GM19467 (cell line): ENCODE data around the gene SCAPER.

Experiments used
- ATAC-seq: cut with Tn5 transposase; IDR thresholded peaks from one replicate; pipeline ENCODE4 v1.9.1; 2021; ENCODE audit warnings: mild to moderate bottlenecking, moderate library complexity; ENCODE audit not compliant: unreplicated experiment

Gene SCAPER

DNA sequence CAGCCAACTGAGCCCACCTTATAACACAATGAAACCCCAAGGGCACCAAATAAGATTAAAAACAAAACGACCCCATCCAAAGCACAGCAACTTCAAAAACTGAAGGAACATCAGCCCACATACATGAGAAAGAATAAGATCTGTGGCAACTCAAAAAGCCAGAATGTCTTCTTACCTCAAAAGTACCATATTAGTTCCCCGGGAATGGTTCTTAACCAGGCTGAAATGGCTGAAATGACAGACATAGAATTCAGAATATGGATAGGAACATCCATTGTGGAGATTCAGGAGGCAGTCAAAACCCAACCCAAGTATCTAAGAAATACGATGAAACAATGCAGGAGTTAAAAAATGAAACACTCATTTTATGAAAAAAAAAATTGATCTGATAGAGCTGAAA is 222.3 kb downstream of the SCAPER start:
- ATAC-seq = no peak

DNA sequence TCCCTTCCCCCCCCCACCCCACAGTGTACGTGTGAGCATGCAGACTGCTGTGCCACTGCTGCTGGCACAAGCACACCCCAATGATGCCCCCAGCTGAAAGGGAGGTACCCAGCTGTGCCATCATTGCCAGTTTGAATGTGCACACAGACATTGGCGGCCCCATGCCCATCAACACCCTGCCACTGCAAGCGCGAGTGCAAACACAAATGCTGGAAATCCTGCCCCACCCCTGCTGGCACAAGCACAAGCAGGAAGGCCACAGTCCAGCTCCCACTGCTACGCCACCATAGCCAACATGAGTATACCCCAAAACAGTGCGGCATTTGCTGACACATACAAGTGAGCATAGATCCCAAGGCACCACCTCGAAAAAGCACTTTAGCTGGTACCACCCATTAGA is 222.9 kb downstream of the SCAPER start:
- no peak for ATAC-seq

DNA sequence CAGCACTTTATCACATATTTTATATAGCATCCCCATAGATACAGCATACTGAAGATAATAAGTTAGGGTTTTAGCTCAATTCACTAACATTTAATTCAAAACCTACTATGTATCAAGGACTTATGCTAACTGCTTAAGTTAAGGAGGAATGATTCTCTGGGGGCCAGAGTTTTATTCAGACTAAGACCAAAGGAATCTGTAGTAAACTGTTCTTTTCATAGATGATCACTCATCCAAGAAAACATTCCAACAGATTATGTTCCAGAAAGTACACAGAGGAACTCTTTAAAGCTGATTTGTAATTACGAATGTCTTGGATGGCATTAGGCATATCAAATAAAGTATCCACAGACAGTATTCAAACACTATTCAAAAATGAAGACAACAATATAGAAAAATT is 226.4 kb downstream of the SCAPER start:
- ATAC-seq = no peak

DNA sequence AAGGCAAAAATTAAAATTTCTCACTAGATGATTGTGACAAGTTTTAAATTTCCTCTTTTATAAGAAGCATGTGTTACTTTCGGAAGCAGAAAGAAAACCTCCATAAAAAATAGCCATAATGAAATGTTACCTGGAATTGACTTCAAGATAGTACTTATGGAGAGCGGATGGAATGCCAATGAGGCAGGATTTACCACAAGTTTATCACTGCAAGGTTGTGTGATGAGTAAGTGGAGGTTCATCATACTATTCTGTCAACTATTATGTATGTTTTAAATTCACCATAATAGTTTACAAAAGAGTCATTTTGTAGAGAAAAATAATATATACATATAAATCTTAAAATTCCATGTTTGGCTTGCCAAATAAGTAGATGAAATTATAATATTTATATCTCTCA is 230.3 kb downstream of the SCAPER start:
- ATAC-seq = no peak

DNA sequence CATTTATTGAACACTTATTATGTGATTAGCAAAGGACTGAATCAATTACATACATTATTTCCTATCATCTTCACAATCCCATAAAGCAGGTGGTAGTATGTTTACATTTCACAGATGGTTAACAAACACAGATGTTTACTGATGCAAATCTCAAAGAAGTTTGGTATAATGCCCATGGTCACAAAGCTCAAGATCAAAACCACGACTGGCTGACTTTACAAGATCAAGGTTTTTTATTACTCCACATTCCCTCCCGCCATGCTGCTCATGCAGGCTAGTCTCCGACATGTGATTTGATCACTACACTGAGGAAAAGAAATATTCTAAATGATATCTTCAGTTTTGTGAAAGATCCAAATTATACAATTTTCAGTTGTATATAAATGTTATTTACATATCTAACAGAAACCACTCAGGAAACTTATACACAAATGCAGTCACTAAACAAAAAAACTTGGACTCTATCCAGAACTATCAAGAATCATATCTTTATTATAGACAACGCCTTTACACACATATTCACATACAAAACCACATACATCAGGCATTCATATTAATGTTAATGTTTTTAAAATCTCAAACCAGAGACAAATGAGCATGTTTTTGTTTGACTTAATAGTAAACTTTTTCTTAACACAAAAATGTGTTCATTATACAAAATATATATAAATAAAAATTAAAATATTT is 235.5 kb downstream of the SCAPER start:
- ATAC-seq = no peak

DNA sequence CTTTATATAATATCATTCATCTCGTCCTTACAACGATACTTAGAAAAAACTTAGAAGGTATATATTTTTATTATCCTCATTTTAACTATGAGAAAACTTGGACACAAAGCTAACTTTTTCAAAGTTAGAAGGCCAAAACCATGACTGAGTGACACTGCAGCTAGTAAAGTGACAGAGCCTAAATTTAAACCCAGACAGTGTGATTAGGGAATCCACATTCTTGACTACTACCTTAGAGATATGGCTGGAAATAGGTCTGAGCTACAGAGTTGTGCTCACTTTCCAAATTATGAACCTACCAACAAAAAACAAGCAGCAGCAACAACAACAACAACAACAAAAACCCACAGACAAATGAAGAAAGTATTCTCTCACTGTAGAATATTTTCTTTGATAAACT is 236.2 kb downstream of the SCAPER start:
- ATAC-seq = no peak

DNA sequence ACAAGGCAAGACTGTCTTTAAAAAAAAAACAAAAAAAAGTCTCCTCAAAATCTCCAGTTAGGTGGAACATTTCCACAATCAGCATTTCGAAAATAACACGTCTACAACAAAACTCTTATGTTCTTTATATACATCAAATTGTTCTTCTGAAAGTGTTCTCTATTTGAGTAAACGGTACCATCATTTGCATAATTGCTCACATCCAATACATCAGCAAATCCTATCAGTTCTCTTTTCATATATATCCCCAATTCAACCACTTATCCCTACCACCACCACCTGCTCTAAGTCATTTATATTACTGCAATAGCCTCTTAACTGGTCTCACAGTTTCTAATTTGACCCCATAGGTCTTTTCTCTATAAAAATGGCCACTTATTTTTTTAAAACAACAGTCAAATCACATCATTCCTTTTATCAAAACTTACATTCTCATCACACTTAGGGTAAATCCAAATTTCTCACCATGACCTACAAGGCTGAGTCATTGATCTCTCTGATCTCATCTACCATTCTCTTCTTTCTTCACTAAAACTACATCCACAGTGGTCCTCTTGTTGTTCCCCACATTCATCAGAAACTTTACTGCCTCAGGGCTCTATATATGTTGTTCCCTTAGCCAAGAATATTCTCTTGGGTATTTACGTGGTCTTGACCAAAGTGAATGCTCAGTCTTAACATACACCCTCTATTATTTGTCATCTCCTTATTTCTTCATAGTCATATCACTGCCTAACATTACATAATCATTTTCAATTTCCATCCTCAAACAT is 237.0 kb downstream of the SCAPER start:
- ATAC-seq = no peak

DNA sequence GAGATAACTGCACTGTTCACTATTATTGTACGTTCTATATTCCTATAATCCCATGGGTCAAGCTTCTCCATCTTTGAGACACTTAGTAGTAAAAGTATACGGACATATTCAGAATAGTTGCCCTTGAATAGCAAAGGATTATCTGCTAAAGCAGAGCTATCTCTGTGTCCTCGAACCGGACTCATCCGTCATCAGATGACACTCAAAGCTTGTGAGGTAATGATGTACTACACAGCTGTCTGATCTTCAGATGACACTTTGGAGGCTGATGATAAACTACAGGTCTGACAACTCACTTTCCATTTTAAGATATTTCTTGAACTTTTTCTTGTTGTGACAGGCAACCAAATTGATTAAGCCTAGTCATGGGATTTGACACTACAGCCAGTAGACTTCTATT is 240.2 kb downstream of the SCAPER start:
- ATAC-seq = no peak

DNA sequence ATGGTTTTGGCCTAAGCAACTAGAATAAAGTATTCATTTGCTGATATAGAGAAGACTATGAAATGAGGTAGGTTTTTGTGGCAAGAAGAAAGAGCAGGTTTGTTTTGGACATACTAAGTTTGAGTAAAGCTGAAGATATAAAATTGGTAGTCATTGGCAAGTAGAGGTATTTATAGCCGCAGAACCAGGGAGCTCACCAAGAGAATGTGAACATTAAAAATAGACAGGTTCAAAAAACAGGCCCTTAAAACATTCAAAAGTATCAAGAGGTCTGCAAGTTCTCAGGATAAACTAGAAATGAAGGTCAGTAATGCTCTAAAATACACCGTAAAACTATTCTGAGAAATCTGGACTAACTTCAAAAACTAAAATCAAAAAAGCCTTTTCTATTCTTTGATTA is 240.7 kb downstream of the SCAPER start:
- no peak for ATAC-seq

DNA sequence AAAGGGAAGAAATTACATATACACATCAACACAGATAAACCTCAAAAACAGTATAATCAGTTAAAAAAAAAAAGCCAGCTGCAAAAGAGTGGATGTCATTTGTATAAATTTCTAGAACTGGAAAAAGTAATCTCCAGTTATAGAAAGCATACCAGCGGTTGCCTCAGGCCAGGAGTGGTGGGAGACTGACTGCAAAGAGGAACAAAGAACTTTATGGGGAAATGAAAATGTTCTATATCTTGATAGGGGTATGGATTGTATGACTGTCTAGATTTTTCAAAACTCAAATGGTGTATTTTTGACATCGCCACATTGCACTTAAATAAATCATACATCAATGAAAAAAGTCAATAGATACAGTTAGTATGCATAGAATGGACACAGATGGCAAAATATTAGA is 241.6 kb downstream of the SCAPER start:
- ATAC-seq = no peak

DNA sequence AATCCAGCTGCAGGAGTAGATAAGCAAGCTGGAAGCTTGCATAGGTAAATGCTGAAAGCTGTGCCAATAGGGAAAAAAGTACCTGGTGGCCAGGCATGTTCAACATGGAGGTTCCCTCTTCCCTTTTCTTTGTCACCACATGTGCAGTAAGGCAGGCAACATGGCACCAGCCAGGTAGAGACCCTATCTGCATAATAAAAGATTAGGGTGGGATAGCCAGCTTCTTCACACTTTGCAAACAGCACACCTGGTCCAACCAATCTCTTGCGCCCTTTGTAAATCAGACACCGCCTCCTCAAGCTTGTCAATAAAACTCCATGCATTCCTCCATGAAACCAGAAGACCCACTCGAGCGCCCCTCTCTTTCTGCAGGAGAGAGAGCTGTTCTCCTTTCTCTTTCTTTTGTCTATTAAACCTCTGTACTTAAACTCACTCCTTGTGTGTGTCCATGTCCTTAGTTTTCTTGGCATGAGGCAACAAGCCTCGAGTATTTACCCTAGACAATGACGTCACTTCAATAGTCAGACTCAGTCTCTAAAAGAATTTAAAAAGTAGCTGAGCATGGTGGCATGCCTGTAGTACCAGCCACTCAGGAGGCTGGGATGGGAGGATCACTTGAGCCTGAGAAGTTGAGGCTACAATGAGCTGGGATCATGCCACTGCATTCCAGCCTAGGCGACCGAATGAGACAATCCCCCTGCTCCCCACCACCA is 256.3 kb downstream of the SCAPER start:
- ATAC-seq = no peak

DNA sequence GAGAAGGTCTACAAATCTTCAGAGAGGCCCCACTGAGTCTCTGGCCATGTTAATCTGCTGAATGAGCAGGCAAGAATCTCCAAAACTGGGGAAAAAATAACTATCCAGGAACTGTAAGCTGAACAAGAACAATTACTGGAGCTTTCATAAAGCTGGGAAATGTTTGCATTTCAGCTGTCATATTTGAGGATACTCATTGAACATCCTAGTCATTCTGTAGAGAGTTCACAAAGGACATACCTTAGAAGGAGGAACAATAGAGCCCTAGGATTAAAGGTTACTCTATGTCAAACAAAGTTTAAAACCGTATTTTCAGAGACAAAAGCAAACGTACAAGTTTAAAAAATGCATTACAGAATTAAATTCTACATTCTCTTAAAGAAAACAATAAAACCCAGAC is 257.5 kb downstream of the SCAPER start:
- no peak for ATAC-seq

DNA sequence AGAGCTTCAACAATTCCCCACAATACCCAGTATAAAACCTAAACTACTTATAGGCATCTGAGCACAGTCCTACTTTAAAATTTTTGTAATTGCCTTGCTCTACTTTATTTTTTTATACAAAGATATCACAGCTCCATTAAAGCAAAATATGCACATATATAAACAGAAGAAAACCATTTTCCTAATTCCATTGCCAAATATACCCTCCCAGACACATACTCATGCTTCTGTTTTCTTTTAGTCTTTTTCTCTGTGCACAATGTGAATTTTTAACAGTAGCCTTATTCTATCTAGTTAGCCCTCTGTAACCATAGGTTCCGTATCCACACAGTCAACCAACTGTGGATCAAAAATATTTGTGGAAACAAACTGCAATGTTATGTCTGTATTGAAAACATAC is 260.5 kb downstream of the SCAPER start:
- no peak for ATAC-seq

DNA sequence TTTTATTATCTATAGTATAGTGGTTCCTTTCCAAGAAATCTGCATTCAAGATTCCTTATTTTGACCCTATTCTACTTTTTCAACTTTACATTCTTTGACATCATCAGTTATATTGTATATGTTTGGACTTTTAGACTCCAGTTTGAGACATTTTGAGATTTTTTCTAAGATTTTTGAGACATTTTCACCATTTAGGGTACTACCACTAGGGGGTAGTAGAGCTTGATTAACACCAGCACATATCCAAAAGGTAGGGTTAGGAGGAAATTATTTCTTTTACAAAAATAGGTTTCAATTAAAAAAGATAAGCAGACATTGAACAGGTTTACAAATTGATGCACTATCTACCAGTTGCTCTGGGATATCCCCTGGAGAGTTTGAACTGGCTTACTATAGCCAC is 262.5 kb downstream of the SCAPER start:
- ATAC-seq = no peak

DNA sequence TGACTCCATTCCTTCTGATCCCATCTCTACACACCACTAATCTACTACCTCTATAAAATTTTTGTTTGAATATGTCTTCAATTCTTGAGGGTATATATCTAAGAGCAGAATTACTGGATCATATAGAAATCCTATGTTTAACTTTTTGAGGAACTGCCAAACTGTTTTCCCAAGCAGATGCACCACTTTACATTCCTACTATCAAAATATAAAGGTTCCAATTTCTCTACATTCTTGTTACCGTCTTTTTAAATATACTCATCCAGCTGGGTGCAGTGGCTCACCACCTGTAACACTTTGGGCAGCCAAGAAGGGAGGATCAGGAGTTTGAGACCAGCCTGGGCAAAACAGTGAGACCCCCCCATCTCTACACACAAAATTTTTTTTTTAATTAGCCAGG is 268.0 kb downstream of the SCAPER start:
- ATAC-seq = no peak

DNA sequence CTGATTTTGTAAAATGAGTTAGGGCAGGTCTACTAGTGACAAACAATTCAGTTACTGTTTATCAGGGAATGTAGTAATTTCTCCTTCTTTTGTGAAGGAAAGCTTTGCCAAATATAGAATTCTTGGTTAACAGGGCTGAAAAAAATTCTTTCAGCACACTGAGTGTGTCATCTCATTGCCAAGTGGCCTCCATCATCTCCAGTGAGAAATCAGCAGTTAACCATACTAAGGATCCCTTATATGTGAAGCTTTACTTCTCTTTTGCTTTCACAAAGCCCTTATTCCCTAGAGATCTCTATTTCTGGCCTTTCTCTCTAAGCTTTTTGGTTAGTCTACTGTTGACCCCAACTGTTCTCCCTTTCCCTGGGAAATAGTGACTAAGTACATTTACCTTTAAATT is 269.1 kb downstream of the SCAPER start:
- no peak for ATAC-seq

DNA sequence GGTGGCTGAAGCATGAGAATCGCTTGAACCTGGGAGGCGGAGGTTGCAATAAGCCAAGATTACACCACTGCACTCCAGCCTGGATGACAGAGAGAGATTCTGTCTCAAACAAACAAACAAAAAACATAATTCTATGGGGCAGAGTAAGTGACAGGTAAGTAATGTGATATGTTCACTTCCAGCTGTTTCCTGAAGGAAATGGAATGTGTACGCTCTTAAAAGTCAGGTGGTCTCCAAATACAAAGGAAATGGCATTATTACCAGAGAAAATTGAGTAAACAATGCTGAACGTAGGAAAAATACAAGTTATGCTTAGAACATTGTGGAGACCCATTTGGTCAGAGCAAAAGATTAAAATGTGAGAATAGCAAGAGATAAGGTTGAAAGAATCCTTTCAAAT is 278.5 kb downstream of the SCAPER start:
- no peak for ATAC-seq

DNA sequence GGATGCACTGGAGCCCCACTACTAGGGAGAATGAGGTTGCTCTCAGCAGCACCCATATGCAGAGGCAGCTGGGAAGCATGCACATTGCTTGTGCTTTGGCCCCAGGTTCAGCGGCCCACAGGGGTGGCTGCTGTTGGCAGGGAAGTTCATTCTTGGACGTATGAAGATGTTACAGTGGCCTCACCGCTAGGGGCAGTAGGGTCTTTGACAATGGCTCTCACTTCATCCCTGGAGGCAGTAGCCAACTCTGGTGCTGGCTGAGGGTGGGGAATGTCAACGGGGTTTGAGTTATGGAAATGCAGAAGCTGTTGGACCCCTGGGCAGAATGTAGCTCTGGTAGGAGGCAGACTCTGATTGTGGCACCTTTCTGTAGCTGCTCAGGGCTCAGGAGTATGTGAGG is 279.9 kb downstream of the SCAPER start:
- no peak for ATAC-seq

DNA sequence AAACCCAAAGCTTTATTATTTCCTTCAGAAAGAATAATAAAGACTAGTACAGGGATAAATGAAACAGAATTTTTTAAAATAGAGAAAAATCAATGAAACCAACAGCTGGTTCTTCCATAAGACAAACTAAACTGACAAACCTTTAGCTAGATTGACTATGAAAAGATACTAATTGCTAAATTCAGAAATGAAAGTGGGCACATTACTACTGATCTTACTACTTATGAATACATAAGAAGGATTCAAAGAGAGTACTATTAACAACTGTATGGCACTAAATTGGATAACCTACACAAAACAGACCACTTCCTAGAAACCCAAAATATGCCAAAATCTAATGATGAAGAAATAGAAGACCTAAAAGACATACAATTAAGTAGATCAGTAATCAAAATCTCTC is 290.4 kb downstream of the SCAPER start:
- ATAC-seq = no peak

DNA sequence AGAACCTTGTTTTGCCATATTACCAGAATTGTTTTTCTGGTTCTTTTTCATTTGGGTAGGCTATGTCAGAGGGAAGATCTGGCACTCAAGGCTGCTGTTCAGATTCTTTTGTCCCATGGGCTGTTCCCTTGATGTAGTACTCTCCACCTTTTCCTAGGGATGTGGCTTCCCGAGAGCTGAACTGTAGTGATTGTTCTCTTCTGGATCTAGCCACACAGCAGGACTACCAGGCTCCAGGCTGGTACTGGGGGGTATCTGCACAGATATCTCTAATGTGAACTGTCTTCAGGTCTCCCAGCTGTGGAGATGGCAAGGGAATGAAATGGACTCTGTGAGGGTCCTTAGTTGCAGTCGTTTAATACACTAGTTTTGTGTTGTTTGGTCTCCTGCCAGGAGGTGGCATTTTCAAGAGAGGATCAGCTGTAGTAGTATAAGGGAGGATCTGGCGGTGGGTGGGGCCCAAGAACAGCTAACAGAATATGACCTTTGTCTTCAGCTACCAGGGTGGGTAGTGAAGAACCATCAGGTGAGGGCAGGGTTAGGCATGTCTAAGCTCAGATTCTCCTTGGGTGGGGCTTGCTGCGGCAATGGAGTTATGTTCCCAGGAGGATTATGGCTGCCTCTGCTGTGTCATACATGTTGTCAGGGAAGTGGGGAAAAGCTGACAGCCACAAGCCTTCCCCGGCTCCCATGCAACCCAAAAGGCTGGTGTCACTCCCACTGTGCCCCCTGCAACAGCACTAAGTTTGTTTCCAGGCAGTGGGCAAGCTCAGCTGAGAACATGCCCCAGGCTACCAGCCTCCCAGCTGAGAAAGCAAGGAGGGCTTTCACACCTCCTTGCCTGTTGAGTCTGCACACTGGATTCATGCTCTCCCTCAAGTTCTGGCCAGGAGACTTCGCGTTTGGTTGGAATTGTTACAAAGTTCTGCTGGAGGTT is 316.1 kb downstream of the SCAPER start:
- no peak for ATAC-seq

DNA sequence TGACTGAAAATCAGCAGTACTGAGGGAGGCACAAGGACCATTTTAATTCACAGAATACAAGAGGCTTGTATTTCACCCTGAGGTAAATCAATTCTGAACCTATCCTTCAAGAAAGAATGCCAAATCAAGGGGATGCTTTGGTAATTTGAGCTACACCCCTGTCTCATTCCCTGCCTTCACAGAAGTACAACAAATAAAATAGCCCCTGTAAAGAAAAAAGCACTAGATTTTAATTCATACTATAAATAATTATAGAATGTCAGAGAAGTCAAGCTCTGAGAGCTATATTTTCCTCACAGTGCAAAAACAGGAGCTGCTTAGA is 319.6 kb downstream of the SCAPER start:
- no peak for ATAC-seq
